GM18502 (cell line): ENCODE results near the gene ATP13A3.

Source experiments
- ATAC-seq: cut with Tn5 transposase; IDR thresholded peaks from one replicate; pipeline ENCODE4 v1.9.1; 2021; ENCODE audit warnings: mild to moderate bottlenecking; ENCODE audit not compliant: unreplicated experiment, poor library complexity

Gene ATP13A3

DNA sequence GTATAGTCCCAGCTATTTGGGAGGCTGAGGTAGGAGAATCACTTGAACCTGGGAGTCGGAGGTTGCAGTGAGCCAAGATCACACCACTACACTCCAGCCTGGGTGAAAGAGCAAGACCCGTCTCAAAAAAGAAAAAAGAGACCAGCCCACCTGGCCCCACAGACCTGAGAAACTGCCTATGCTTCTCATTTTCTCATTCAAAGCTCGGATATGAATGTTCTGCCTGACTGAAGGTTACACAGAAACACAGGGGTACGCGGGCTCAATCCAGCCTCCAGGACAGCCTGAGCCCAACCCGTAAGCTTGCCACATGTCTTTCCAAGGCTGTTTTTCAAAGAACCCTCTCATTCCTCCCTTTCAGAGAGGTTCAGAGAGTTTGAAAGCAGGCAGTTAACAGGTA lies 107.6 kb downstream of the ATP13A3 start:
- ATAC-seq, result no peak

DNA sequence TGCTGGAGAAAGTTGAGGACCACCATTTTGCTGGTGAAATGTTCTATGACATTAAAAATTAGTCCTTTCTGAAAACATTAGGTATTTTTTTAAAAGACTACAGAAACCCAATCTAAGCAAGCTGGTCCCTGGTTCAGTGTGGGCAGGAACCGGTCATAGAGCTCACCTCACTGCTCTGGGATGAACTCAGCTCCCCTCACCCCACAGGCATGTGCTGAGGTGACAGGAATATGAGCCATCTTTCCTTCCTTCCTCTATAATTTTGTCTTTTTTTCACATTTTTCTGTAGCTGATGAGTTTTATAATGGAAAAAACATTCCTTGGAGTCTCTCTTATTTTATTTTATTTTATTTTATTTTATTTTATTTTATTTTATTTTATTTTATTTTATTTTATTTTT lies 109.1 kb downstream of the ATP13A3 start:
- ATAC-seq, result no peak

DNA sequence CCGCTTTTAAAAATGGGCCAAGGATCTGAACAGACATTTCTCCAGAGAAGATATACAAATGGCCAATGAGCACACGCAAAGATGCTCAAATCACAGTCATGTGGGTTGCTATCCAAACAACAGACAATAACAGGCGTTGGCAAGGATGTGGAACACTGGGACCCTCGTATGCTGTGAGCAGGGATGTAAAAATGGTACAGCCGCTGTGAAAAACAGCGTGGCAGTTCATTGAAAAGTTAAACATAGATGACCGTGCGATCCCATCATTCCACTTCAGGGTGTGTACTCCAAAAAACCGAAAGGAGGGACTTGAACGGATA lies 110.6 kb downstream of the ATP13A3 start:
- ATAC-seq, result no peak

DNA sequence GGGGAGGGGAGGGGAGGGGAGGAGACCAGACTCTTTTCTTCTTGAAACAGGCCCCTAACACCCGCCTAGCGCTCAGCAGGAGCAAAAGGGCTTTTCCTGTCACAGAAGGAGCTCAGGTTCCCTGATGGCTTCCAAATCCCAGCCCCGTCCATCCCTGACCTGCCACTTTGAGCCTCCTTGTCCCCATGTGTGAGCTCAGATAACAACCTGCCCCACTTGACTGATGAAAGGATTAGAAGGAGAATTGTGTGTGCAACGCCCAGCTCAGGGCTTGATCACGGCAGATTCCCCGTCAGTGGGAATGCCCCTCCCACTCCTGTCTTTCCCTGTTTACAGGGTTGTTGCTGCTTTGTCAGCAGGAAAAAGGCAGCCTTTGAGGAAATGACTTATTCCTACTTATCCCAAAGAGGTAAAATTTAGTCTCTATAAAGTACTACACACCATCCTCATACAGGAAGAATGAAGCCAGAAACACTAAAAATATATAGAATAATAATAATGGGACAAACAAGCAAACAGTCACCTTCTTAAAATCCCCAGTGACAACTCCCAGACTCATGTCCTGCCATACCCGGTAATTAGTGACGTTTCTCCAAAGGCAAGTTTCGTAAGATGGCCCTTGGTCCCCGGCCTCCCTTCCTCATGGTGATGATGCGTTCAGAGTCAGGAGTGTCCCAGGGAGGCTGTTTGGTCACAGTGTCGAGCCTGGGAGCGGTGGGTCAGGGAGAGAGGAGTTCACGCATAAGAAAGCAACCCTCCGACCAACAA lies 111.1 kb downstream of the ATP13A3 start:
- ATAC-seq, result no peak

DNA sequence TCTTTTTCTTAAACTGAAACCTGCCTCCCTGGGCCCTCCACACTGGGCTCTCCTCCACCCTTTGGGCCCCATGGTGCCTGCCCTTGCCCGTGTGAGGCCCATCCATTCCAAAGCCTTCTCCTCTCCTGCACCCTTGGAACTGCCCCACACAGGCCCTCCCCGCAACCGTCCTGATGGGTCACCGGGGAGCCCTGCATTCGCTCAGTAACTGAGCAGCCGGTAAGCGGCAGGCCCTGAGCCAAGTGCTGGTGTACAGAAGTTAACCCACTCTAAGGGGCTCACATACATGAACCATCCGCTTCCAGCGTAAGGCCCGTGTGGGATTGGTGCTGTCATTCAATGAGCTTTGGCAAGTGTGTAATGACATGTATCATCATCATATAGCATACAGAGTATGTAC lies 111.9 kb downstream of the ATP13A3 start:
- no peak for ATAC-seq

DNA sequence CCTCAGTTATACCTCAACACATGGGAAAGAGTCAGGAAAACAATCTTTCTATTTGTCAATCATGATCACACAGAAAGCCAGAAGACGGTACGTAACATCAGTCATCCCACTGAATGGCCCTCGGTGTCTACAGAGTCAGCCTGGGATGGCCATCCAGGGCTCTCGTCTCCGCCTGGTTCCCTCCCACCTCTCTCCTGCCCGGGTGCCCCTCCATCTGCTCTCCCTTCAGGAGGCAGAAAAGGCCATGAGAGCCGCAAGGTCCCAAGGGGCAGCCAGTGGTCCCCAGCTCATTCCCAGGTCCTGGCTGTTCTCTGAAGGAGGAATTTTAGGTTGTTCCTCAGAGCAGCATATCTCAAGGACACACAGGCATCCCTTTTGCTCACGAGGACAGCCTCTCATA lies 112.9 kb downstream of the ATP13A3 start:
- ATAC-seq, result no peak

DNA sequence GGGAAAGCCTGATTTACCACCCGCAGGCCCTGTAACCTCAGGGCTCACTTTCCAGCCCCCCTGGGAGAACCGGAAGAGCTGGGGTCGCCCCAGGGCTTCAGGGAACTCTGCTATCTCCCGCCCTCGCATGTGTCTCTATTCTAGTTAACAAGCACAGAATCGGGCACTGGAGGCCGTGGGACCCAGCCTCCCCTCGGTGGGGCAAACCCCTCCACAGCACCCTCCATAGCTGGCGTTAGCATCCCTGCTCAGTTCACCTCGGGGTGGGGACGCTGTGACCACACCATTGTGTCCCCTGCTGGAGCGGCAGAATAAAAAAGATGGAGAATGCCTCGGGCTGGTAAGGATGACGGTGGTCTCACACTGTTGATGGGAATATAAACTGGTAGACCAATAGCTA lies 113.8 kb downstream of the ATP13A3 start:
- no peak for ATAC-seq

DNA sequence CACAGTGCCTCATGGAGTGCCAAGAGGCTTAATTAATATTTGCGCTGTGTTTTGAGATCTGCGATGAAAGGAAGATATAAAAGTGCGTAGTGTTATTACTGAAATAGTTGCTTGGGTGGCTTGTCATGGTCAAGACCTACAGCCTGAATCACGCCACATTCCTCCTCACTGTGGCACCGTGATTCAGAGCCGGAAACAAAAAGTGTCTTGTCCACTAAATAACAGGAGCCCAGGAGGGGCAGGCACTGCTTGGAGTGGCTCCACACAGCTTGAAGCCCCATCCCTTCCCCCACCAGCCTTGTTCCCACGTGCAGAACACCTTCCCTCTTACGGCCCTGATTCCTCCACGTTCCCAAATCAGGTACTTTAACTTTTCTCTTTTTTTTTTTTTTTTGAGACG lies 116.0 kb downstream of the ATP13A3 start:
- ATAC-seq, result no peak

DNA sequence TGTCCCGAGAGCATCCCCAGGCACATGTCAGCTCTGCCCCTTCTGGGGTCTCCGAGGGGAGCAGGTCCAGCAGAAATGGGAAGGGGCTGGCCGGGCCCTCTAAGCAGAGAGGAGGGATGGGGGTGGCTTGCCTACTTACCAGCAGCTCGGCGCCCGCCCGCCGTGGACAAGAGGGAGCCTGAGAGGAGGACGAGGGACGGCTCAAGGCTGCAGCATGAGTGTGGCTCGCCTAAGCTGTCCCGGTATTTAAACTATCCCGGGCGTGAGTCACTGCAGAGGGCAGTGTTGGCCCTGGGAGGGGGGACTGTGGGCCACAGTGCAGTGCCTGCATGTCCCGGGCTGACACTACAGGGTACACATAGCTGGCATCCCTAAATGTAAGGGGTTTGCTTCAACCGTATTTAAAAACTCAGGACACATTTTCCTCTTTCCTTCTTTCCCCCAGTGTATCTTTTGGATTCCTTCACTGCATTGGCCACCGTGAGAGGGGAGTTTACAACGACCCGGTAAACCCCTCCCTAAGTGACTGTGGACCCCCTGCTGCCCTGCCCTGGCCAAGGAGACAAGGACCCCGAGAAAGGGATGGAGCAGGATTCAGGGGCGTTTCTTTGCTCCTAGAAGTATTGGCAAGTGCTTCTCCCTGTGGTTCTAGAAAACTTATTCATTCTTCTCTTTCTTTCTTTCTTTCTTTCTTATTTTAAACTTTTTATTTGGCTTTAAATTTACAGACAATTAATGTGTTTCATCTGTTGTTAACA lies 117.1 kb downstream of the ATP13A3 start, which contains the start of gene LRRC15:
Gene LRRC15 (minus strand): TSS at position 222 of the 758 bp plus-strand sequence. CDS start 8,700 bp downstream, outside the sequence.
- no peak for ATAC-seq

DNA sequence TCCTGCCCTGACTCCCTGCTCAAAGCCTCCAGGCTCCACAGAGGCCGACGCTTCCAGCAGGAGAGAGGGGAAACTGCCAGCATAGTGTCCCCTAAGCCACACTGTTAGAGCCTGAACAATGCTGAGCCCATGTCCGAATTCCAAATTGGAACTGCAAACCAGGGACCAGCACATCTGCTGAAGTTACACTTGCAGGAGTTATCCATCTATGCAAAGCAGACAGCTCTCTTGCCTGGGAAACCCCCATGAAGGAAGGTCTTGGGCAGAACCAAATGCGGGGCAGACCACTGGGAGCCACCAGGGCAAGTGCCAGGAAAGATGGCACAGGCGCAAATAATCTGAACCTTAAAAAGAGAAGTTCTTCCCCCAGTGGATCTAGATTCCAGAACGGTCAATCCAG lies 117.9 kb downstream of the ATP13A3 start:
- ATAC-seq, result no peak

DNA sequence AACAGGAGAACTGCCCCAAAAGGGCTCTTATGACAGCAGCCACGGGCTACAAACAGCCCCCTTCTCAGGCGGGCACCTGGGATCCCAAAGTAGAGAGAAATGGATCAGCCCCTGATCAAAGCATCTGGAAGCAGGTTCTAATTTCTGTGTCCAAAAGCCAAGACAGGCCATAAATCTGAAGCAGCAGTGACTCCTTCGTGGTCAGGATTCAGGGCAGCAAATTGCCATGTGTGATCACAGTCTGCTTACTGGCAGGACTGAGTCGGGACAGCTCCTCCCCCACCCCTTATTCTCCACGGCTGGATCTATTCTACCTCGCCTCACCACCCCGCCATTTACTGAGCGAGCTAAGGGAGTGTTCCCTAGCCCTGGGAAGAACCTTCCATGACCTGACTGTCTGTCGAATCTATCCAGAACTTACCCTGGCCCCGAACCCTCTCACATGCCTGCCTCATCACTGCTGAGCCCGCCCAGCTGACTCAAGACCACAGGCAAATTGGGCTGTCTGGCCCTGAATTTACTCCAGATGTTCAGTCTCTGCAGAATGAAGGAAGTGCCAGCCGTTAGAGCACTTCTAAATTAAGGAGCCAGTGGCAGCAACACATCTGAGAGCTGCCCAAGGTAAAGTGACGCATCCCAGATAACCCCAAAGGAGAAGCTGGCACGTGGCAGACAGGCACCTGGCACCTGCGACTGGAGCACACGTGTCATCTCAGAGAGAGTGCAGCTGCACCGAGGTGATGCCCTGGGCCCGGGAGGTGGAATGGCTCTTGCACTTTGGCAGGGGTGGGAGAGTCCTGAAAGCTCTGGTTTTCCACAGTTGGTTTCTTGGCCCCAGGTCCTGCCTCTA lies 118.6 kb downstream of the ATP13A3 start:
- no peak for ATAC-seq

DNA sequence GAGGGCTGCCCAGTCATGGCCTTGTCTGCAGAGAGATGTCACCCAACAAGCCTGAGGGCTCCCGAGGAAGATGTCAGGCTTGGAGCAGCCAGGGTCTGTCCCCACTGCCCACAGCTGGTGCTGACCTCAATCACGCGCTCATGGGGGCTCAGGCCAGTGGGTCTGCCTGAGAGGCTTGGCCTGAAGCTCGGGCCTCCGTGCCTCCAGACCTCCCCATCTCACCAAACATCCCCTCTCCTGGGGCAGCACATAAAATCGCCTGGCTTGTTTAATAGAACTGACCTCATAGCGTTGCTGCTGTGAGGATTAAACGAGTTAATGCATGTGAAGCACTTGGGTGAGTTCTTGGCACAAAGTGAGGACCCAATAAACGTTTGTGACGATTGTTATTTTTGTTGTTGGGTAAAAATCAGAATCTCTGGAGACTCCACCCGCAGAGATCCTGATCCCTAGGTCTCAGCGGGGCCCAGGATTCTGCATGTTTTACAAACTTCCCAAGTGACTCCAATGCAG lies 120.8 kb downstream of the ATP13A3 start:
- ATAC-seq, result no peak

DNA sequence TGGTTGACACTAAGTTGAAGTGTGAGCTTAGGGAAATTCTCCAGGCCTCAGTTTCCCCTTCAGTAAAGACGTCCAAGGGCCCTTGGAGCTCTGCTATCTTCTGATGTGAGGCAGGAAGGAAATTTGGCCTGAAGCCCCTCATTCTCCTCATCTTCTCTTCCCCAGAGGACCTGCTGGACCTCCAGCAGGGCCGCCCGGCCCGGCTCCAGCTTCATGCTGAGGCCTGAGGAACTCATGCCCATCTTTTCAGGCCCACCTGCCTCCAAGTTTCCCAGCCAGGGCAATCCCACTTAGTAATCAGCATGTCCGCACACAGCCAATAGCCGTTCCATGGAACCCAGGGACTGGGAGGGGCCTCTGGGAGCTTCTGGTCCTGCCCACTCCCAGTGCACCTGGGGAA lies 121.3 kb downstream of the ATP13A3 start:
- no peak for ATAC-seq

DNA sequence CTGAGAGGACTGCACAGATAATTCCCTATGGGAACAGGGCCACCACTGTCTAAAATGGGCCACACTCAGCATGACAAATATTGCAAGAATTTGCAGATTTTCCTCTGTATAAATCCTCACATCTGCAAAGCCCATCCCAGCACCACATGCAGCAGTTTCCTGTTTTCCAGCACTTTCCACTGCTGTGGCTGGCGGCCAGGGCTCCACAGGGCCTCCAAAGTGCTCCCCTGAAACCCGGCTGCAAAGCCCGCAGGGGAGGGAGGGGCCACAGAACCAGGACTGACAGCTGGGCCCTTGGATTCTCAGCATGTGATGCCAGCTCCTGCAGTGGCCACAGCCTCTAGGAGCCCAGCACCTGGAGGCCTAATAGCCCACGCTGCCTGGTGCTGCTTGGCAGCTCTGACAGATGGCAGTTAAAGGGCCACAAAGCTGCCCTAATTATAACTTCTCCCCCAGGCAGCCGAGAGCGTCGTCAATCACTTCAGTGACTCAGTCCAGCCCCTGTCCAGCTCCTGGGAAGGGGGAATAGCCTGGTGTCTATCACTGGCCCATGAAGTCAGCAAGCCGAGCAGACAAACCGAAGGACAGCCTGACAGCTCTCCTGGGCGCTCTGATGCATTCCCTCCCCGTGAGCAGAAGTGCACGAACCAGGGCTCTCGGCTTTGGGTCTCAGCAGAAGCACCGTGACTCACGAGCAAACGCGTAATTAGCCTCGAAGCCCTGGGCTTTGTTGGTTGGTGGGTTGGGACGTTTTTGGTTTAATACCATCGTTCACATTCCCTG lies 122.0 kb downstream of the ATP13A3 start:
- no peak for ATAC-seq

DNA sequence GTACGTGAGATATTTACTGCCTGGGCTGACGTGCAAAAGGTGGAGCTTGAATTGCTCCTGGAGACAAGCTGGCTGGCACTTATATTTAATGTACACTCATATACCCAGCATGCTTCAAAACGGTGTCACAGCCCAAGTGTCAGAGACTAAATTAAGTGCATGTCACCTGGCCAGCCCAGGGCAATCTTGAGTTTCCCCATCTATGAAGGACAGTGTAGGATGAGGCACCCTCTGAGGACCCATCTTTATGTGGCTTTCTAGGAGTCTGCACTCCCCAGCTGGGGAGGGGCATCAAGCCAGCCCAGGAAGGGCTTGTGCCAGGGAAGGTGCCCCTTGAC lies 122.5 kb downstream of the ATP13A3 start:
- ATAC-seq, result no peak

DNA sequence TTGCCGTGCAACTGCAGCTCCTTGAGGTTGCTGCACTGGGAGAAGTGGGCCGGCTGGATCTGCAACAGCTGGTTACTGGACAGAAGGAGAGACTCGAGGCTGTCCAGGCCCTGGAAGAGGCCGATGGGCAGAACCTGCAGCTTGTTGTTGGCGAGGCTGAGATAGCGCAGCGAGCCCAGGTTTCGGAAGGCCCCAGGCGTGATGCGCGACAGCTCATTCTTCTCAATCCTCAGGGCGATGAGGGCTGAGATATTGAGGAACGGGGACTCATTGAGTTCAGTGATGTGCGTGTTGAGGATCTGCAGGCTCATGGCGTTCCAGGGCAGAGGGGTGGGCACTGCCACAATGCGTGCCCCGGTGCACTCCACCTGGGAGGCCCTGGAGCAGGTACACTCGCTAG lies 126.2 kb downstream of the ATP13A3 start:
- no peak for ATAC-seq

DNA sequence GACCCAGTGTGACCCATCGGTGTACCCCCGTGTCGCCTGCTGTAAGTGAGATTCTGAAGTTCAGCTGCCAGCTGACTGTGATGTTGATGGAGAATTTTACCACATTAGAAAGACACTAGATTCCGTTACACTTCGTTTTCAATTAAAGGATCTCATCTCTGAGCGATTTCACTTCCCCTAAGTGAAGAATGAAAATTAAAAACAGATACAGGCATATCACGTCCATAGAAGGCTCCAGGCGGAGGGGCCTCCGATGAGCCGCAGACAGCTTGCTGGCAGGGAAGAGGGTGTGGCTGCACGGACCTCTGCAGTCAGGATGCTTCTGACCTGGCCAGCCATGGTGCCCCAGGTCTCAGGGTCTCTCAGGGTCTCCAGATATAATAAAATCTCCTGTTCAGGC lies 129.1 kb downstream of the ATP13A3 start:
- no peak for ATAC-seq

DNA sequence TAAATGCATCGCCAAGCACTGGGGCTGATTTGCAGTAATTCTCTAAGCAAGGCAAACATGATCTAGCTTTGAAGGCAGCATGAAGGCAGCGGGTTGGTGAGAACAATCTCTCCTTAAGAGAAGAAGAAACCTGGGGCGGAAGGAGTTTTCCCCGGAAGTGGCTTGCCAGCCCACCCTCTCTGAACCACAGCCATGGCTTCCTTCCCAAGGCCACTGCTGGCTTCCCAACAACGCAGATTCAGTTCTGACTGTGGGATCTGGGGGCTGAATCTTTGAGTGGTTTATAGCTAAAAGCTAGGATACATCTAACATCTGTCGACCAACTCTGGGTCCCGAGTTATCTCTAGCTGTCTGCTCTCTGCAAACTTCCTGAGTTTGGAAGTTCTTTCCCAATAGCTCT lies 131.4 kb downstream of the ATP13A3 start:
- no peak for ATAC-seq

DNA sequence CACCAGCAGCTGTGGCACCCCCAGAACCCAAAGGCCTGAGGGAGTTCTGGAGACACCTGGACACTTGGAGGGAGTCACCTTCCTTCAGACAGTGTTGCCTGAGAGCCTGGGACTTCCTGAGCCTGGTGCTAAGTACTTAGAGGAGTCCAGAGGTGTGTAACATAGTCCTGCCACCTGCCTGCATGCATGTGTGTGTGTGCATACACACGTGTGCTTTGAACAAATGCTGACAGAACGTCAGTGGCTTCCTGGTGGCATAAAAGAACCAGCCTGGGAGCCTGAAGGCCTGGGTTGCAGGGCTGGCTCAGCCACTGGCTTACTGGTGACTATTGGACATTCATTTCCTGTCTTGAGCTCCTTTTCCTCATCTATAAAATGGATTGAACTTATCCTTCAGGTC lies 132.5 kb downstream of the ATP13A3 start:
- no peak for ATAC-seq
